Spleen (tissue), 7 donors: Measurements from ENCODE around the gene POLR1C.

ENCODE experiments used
- POLR2A ChIP-seq, 3 donors: fragments of 450-650 bp; IDR thresholded peaks; one replicate each; pipeline ENCODE4 v1.5.1; 2017; ENCODE audit warnings: antibody characterized with exemption in 3 of 3, mild to moderate bottlenecking in 1 of 3
- TF ChIP-seq, protein P1 (sequence below), 11 experiments: fragments of 200-600 bp in 7 of 11; fragments of 450-650 bp in 4 of 11; sonication (generic) in 4 of 11; IDR thresholded peaks in 8 of 11; conservative IDR thresholded peaks in 3 of 11; 1 replicate in 7 of 11; 2 replicates in 4 of 11; pipeline versions ENCODE4 v1.4.0 to v1.8.0; 2016 to 2021; ENCODE audit warnings: antibody characterized with exemption in 11 of 11, inconsistent platforms in 4 of 11, mild to moderate bottlenecking in 1 of 11
- donor health status: DM: no; HTN: no; CAD: no; lungs with moderate emphysema.
- donor health status: DM: no; HTN: no; CAD: no.
- donor health status: DM: no; HTN: no; CAD: no.

DNA sequence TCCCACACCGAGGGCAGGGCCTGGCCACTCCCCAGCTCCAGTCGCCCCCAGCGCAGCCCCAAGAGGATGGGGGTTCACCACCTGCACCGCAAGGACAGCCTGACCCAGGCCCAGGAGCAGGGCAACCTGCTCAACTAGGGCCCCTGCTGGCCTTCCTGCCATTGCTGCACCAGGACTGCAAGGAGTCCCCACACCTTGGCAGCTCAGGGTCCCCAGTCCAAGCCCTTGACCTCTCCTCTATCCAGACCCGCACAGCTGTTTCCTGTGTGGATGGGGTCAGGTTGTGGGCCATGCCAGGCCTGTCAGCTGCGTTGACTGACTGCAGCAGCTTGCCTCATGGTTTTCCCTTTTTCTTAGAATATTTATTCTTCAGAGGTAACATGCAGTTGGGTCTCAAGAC, 11.2 kb upstream of the POLR1C start:
- no peak for TF ChIP-seq POLR2A (IDR thresholded peaks at IDR 0.05)
- TF ChIP-seq, protein P1, sequence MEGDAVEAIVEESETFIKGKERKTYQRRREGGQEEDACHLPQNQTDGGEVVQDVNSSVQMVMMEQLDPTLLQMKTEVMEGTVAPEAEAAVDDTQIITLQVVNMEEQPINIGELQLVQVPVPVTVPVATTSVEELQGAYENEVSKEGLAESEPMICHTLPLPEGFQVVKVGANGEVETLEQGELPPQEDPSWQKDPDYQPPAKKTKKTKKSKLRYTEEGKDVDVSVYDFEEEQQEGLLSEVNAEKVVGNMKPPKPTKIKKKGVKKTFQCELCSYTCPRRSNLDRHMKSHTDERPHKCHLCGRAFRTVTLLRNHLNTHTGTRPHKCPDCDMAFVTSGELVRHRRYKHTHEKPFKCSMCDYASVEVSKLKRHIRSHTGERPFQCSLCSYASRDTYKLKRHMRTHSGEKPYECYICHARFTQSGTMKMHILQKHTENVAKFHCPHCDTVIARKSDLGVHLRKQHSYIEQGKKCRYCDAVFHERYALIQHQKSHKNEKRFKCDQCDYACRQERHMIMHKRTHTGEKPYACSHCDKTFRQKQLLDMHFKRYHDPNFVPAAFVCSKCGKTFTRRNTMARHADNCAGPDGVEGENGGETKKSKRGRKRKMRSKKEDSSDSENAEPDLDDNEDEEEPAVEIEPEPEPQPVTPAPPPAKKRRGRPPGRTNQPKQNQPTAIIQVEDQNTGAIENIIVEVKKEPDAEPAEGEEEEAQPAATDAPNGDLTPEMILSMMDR (IDR thresholded peaks at IDR 0.05 in 8 of 11, conservative IDR thresholded peaks at IDR 0.05 in 3 of 11), result no peak
